Smooth muscle cell (in vitro differentiated cells): ENCODE data around the gene TMIGD3. TPM values are rescaled to one million over a fixed set of nuclear protein-coding genes. Genes with fewer than 3 reads are reported as not detected.
A peak's percentile ranks its signal among the peaks of the same experiment; 100 is the strongest.

ENCODE experiments used
- DNase-seq: peaks from one replicate; lab custom pipeline; 2025; ENCODE audit not compliant: unreplicated experiment; lab: John Stamatoyannopoulos, UW
- H2AFZ ChIP-seq: fragments of 200-600 bp; sonication (generic); 2 replicates; pipeline ENCODE4 v1.6.0; 2016; ENCODE audit warnings: antibody characterized with exemption, low read depth, mild to moderate bottlenecking
- H3F3A ChIP-seq: fragments of 200-600 bp; sonication (generic); 2 replicates; pipeline ENCODE4 v1.6.0; 2017; ENCODE audit warnings: antibody characterized with exemption, low read depth
- H3K27ac ChIP-seq: fragments of 200-600 bp; sonication (generic); 2 replicates; pipeline ENCODE4 v1.5.1; 2016; ENCODE audit warnings: low read depth, mild to moderate bottlenecking
- H3K27me3 ChIP-seq: fragments of 200-600 bp; sonication (generic); 2 replicates; pipeline ENCODE4 v1.6.1; 2016; ENCODE audit warnings: low read depth, mild to moderate bottlenecking
- H3K36me3 ChIP-seq: fragments of 200-600 bp; sonication (generic); 2 replicates; pipeline ENCODE4 v1.5.1; 2016; ENCODE audit warnings: low read depth
- H3K4me1 ChIP-seq: fragments of 200-600 bp; sonication (generic); 2 replicates; pipeline ENCODE4 v1.5.1; 2016; ENCODE audit warnings: low read depth
- H3K4me2 ChIP-seq: fragments of 200-600 bp; sonication (generic); 2 replicates; pipeline ENCODE4 v1.6.0; 2016; ENCODE audit warnings: mild to moderate bottlenecking
- H3K4me3 ChIP-seq: fragments of 200-600 bp; sonication (generic); 2 replicates; pipeline ENCODE4 v1.5.1; 2016; ENCODE audit warnings: mild to moderate bottlenecking
- H3K79me2 ChIP-seq: fragments of 200-600 bp; sonication (generic); 2 replicates; pipeline ENCODE4 v1.6.0; 2016; ENCODE audit warnings: low read depth, mild to moderate bottlenecking
- H3K9ac ChIP-seq: fragments of 200-600 bp; sonication (generic); 2 replicates; pipeline ENCODE4 v1.6.0; 2016; ENCODE audit warnings: low read depth
- H3K9me3 ChIP-seq: fragments of 200-600 bp; sonication (generic); replicated peaks from 2 replicates; pipeline ENCODE4 v1.5.1; 2016; ENCODE audit warnings: low read depth
- H4K20me1 ChIP-seq: fragments of 200-600 bp; sonication (generic); 2 replicates; pipeline ENCODE4 v1.6.0; 2016; ENCODE audit warnings: low read depth
- CTCF ChIP-seq: fragments of 200-600 bp; sonication (generic); IDR thresholded peaks from 2 replicates; pipeline ENCODE4 v1.5.1; 2017; ENCODE audit warnings: borderline replicate concordance, mild to moderate bottlenecking, antibody characterized with exemption; ENCODE audit not compliant: insufficient read depth, poor library complexity, severe bottlenecking
- WGBS: methylation state at CpG from one replicate; pipeline ENCODE4 v1.1.7; 2016; ENCODE audit warnings: low lambda C conversion rate; 5-methylcytosine and 5-hydroxymethylcytosine counted together
- polyA plus RNA-seq: library from polyadenylated mRNA; unstranded; fragments of >200 nt; fragmentation: Nextera tagmentation; extraction: Ambion mirVana; gene quantifications from 2 replicates; pipeline ENCODE4 v1.2.1, GENCODE V29; 2016
- total RNA-seq: library from RNA; depleted of rRNA; stranded (reverse); fragments of >200 nt; gene quantifications from 2 replicates; pipeline ENCODE4 v1.2.3, GENCODE V29; 2014

TMIGD3 gene
- total and polyA plus RNA-seq, 2 experiments from 2014 or later, result not detected

DNA sequence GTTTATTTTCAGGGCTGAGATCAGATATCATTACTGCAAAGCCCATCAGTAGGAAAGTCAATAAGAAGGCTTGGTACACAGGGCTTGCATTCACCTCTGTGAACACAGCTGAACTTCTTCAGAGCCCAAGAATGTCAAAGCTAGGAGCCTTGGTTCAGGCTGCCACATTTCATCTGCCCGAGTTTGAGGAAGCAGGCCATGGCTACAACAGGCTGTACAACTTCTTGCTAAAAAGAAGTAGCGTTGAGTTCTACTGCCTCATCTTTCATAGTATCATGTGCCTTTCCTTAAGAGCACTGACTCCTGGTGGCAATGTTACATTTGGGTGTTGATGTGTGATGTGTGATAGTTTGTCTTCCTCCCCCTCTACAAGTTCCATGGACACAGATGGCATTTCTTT lies 19.6 kb downstream of the TMIGD3 start:
- H3K27ac ChIP-seq, result no peak overlapping the region
- no peak for TF ChIP-seq CTCF

GRCh38 chr1:111483166-111483565 lies 20.3 kb downstream of the TMIGD3 start:
- Histone ChIP-seq H3K9me3 (no peaks in the 10 kb centered on the region), H3K4me2 (no peak overlapping the region), H3K4me1 (no peaks in the 10 kb centered on the region), H3K4me3 (no peak overlapping the region), H3K9ac (no peak overlapping the region), H3F3A (no peaks in the 10 kb centered on the region), H3K79me2 (no peaks in the 10 kb centered on the region), H3K27me3 (no peaks in the 10 kb centered on the region), H3K27ac (no peak overlapping the region), H2AFZ (no peak overlapping the region), H3K36me3 (no peaks in the 10 kb centered on the region), H4K20me1 (no peaks in the 10 kb centered on the region)
- 90% methylated on average over 3 of the region's 3 CpGs for WGBS
- DNase-seq, result no peak
- no peak for TF ChIP-seq CTCF

More for the DNA sequence above, 19.6 kb downstream of the TMIGD3 start:
- 95% methylated on average over 2 of the region's 2 CpGs for WGBS
- no peak overlapping the region for H3K9ac ChIP-seq
- no peak for DNase-seq
- no peaks in the 10 kb centered on the region for H3F3A ChIP-seq
- no peaks in the 10 kb centered on the region for H3K79me2 ChIP-seq
- no peak overlapping the region for H3K4me3 ChIP-seq
- H3K27me3 ChIP-seq, result no peaks in the 10 kb centered on the region
- H3K4me2 ChIP-seq, result no peak overlapping the region
- H2AFZ ChIP-seq, result no peak overlapping the region
- no peaks in the 10 kb centered on the region for H3K4me1 ChIP-seq
- no peaks in the 10 kb centered on the region for H3K36me3 ChIP-seq
- H3K9me3 ChIP-seq, result no peaks in the 10 kb centered on the region
- no peaks in the 10 kb centered on the region for H4K20me1 ChIP-seq

DNA sequence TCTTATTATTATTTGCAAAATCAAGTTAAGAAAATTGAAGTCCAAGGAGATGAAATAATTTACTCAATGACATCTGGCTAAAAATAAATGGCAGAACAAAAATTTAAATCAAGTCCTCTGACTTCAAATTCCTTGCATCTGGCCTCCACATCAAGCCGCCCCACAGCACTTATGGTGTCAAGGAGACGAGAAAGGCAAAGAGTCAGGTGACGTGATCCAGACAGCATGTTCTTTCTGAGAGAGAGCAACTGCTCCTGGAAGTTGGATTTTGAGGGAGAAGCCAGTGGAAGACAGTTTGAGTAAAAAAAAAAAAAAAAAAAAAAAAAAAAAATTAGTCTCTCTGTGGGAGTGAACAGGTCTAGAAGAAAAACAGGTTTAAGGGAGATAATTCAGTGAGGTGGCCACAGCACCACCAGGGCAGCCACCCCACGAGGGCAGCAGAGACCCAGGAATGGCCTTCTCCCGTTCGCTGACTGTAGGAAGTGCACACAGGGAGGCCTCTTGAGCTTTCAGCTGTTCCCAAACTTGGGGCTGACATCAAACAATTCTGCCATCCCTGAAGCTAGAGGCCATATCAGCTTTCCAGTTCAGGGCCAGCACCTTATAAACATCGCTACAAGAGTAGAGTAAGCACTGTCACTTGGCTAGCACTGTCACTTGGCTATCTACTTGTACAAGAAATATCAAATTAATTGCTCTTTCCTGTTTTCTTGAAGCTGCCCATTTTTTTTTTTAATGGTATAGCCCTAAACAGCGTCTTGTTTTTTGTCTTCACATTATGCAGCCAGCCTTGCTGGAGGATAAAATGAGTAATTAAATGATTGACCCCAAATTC lies 21.8 kb downstream of the TMIGD3 start:
- no peaks in the 10 kb centered on the region for H3K27me3 ChIP-seq
- no peak overlapping the region for H3K4me2 ChIP-seq
- TF ChIP-seq CTCF, result peak; percentile 68
- H4K20me1 ChIP-seq, result no peaks in the 10 kb centered on the region
- no peaks in the 10 kb centered on the region for H3F3A ChIP-seq
- peak; percentile 11 for DNase-seq
- H3K9me3 ChIP-seq, result no peaks in the 10 kb centered on the region
- no peaks in the 10 kb centered on the region for H3K36me3 ChIP-seq
- no peak overlapping the region for H3K9ac ChIP-seq
- H2AFZ ChIP-seq, result peak overlapping the region; percentile 78
- WGBS, result 49% methylated on average over 8 of the region's 8 CpGs
- no peaks in the 10 kb centered on the region for H3K4me1 ChIP-seq
- no peak overlapping the region for H3K27ac ChIP-seq
- no peaks in the 10 kb centered on the region for H3K79me2 ChIP-seq
- H3K4me3 ChIP-seq, result no peak overlapping the region

- H3K79me2 ChIP-seq, result no peaks in the 10 kb centered on the region
Measured at GRCh38 chr1:111480674-111481073, 22.8 kb downstream of the TMIGD3 start.

More at GRCh38 chr1:111480674-111481073, 22.8 kb downstream of the TMIGD3 start:
- no peaks in the 10 kb centered on the region for H4K20me1 ChIP-seq
- no peaks in the 10 kb centered on the region for H3K4me1 ChIP-seq
- H3K27ac ChIP-seq, result no peak overlapping the region
- H3K4me2 ChIP-seq, result no peak overlapping the region
- no peaks in the 10 kb centered on the region for H3K36me3 ChIP-seq
- H2AFZ ChIP-seq, result no peak overlapping the region
- no peaks in the 10 kb centered on the region for H3K27me3 ChIP-seq
- no peak overlapping the region for H3K4me3 ChIP-seq
- no peaks in the 10 kb centered on the region for H3F3A ChIP-seq
- 100% methylated on average over 1 of the region's 1 CpG for WGBS
- no peak overlapping the region for H3K9ac ChIP-seq
- TF ChIP-seq CTCF, result no peak
- H3K9me3 ChIP-seq, result no peaks in the 10 kb centered on the region
- no peak for DNase-seq
